MCF 10A (cell line): ENCODE results near the gene ENTPD7. TPM values are rescaled to one million over a fixed set of nuclear protein-coding genes. Genes with fewer than 3 reads are reported as not detected.

Source experiments
- BruUV-seq: library from RNA; stranded (reverse); fragments of 400-500 nt; replicated peaks from 2 replicates; lab custom pipeline; 2021; lab: Mats Ljungman, UMichigan
- CTCF ChIA-PET: fragments of 300-600 bp; sonication (Branson Sonifier 250); formaldehyde crosslinking; extraction: SDS; loops from one replicate; lab custom pipeline; 2021; ENCODE audit warnings: antibody characterized with exemption, inconsistent platforms; lab: Yijun Ruan, JAX
- POLR2A ChIA-PET: fragments of 300-600, 350-650 bp; sonication (Branson Sonifier 250); formaldehyde crosslinking; extraction: SDS; loops from one replicate; lab custom pipeline; 2020; ENCODE audit warnings: antibody characterized with exemption, inconsistent platforms; lab: Yijun Ruan, JAX
- DNase-seq: peaks from one replicate; pipeline ENCODE4 v3.0.0-alpha.2; 2018; ENCODE audit not compliant: unreplicated experiment
- H3K27ac Mint-ChIP-seq: one replicate; pipeline ENCODE4 v1.8.0; 2022; ENCODE audit warnings: mild to moderate bottlenecking, low read depth, mixed read lengths; ENCODE audit not compliant: unreplicated experiment
- H3K27me3 Mint-ChIP-seq: one replicate; pipeline ENCODE4 v1.8.0; 2022; ENCODE audit warnings: mixed read lengths; ENCODE audit not compliant: insufficient read depth, unreplicated experiment
- H3K36me3 Mint-ChIP-seq: one replicate; pipeline ENCODE4 v1.8.0; 2022; ENCODE audit warnings: mild to moderate bottlenecking, moderate library complexity, mixed read lengths; ENCODE audit not compliant: insufficient read depth, unreplicated experiment
- H3K4me1 Mint-ChIP-seq: one replicate; pipeline ENCODE4 v1.8.0; 2022; ENCODE audit warnings: mixed read lengths; ENCODE audit not compliant: insufficient read depth, unreplicated experiment
- H3K4me3 Mint-ChIP-seq: one replicate; pipeline ENCODE4 v1.8.0; 2022; ENCODE audit warnings: mild to moderate bottlenecking, moderate library complexity, mixed read lengths; ENCODE audit not compliant: unreplicated experiment
- H3K9me3 Mint-ChIP-seq: one replicate; pipeline ENCODE4 v1.8.0; 2022; ENCODE audit warnings: mixed read lengths; ENCODE audit not compliant: unreplicated experiment
- intact Hi-C: fragments of 100-400 bp; cut with micrococcal nuclease; formaldehyde crosslinking; loops from 2 replicates; pipeline ENCODE4 v1.14.1; 2022
- total RNA-seq: library from RNA; stranded (reverse); gene quantifications from 2 replicates; pipeline ENCODE4 v1.2.3, GENCODE V29; 2022
- TF ChIP-seq, protein P1 (sequence below): fragments of 200-600 bp; IDR thresholded peaks from one replicate; pipeline ENCODE4 v1.8.0; 2022; ENCODE audit warnings: antibody characterized with exemption, mild to moderate bottlenecking; ENCODE audit not compliant: unreplicated experiment

The ENTPD7 gene
- total RNA-seq, 1 experiment from 2014 or later = 18.3 TPM

DNA sequence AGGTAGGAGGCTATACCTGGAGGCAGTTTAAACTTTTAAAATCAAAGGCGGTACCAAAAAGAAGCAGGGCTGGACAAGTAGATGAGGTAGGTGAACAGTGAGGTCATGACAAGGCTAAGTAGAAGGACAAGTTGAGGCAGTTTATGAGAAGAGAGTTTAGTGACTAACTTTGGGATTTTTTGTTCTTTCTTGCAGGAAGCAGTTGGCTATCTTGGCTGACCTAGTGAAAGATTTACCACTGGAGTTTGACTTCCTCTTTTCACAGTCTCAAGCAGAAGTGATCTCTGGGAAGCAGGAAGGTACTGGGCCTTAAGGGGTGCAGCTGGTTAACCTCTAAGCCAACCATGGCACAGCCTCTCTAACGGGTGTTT is 26.3 kb downstream of the ENTPD7 start:
- Mint-ChIP-seq H3K36me3 (peaks cover 56% of the 10 kb centered on the region), H3K27me3 (no peaks in the 10 kb centered on the region), H3K27ac (peak overlapping the region; percentile 88), H3K9me3 (no peaks in the 10 kb centered on the region), H3K4me3 (no peak overlapping the region), H3K4me1 (peaks cover 27% of the 10 kb centered on the region)
- BruUV-seq = no TSS peak
- peak; percentile 11 for DNase-seq
- TF ChIP-seq, protein P1, sequence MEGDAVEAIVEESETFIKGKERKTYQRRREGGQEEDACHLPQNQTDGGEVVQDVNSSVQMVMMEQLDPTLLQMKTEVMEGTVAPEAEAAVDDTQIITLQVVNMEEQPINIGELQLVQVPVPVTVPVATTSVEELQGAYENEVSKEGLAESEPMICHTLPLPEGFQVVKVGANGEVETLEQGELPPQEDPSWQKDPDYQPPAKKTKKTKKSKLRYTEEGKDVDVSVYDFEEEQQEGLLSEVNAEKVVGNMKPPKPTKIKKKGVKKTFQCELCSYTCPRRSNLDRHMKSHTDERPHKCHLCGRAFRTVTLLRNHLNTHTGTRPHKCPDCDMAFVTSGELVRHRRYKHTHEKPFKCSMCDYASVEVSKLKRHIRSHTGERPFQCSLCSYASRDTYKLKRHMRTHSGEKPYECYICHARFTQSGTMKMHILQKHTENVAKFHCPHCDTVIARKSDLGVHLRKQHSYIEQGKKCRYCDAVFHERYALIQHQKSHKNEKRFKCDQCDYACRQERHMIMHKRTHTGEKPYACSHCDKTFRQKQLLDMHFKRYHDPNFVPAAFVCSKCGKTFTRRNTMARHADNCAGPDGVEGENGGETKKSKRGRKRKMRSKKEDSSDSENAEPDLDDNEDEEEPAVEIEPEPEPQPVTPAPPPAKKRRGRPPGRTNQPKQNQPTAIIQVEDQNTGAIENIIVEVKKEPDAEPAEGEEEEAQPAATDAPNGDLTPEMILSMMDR = no peak
- ChIA-PET POLR2A (interaction anchor here (0.6 to 4.6 kb wide), 5 partner anchors 14 to 65 kb away, joined by 3 to 28 read pairs (median 10); partner anchors contain the start of genes COX15, CUTC, ENTPD7 and SLC25A28), CTCF (no interaction called here)
- intact Hi-C loops = no loop called here

GRCh38 chr10:99689461-99689860 is 30.2 kb downstream of the ENTPD7 start:
- no TSS peak for BruUV-seq
- ChIA-PET POLR2A (interaction anchor here (0.6 to 2.4 kb wide), 7 partner anchors 13 to 69 kb away, joined by 3 to 10 read pairs (median 5); partner anchors contain the start of genes ENTPD7 and SLC25A28), CTCF (interaction anchor here (1.2 kb wide), 1 partner anchor 38 kb away, joined by 3 read pairs; no protein-coding TSS in a partner anchor)
- H3K4me3 Mint-ChIP-seq = no peak overlapping the region
- no peak overlapping the region for H3K27ac Mint-ChIP-seq
- H3K36me3 Mint-ChIP-seq = peaks cover 72% of the 10 kb centered on the region
- no peaks in the 10 kb centered on the region for H3K9me3 Mint-ChIP-seq
- intact Hi-C loops = no loop called here
- no peaks in the 10 kb centered on the region for H3K27me3 Mint-ChIP-seq
- TF ChIP-seq, protein P1 = no peak
- DNase-seq = peak; percentile 22
- peaks cover 13% of the 10 kb centered on the region for H3K4me1 Mint-ChIP-seq

- H3K4me3 Mint-ChIP-seq = no peak overlapping the region
- H3K4me1 Mint-ChIP-seq = peaks cover 6% of the 10 kb centered on the region
- no peaks in the 10 kb centered on the region for H3K27me3 Mint-ChIP-seq
- CTCF ChIA-PET = no interaction called here
- POLR2A ChIA-PET = no interaction called here
- TF ChIP-seq, protein P1 = no peak
- BruUV-seq = no TSS peak
- no peak for DNase-seq
- intact Hi-C loops = no loop called here
- H3K27ac Mint-ChIP-seq = no peak overlapping the region
- H3K9me3 Mint-ChIP-seq = no peaks in the 10 kb centered on the region
- peaks cover 84% of the 10 kb centered on the region for H3K36me3 Mint-ChIP-seq
Measured at GRCh38 chr10:99693933-99694583, 34.7 kb downstream of the ENTPD7 start.

GRCh38 chr10:99695761-99696160 is 36.5 kb downstream of the ENTPD7 start:
- TF ChIP-seq, protein P1 = no peak
- Mint-ChIP-seq H3K36me3 (peaks cover 93% of the 10 kb centered on the region), H3K27ac (no peak overlapping the region), H3K9me3 (no peaks in the 10 kb centered on the region), H3K4me1 (no peaks in the 10 kb centered on the region), H3K27me3 (no peaks in the 10 kb centered on the region), H3K4me3 (no peak overlapping the region)
- DNase-seq = no peak
- ChIA-PET POLR2A (interaction anchor here (0.8 kb wide), 1 partner anchor 35 kb away, joined by 3 read pairs; no protein-coding TSS in a partner anchor), CTCF (interaction anchor here (1.0 kb wide), 1 partner anchor 65 kb away, joined by 3 read pairs; no protein-coding TSS in a partner anchor)
- BruUV-seq = no TSS peak
- intact Hi-C loops = no loop called here
